ENCODE data around the gene PIF1. TPM values are rescaled to one million over a fixed set of nuclear protein-coding genes. Genes with fewer than 3 reads are reported as not detected.

PIF1 gene
- total RNA-seq, 1 experiment from 2014 or later: 43.5 TPM

GRCh38 chr15:64780600-64781156 lies 44.8 kb downstream of the PIF1 start:
- no peaks in the 10 kb centered on the region for H3K9me3 ChIP-seq (ENCODE audit: low read length)
- CTCF ChIA-PET: no interaction called here
- intact Hi-C loops (cut with micrococcal nuclease): no loop called here
- H3K4me3 ChIP-seq (ENCODE audit: low read length): no peak overlapping the region
- H3K36me3 ChIP-seq (ENCODE audit: low read depth, low read length): no peaks in the 10 kb centered on the region
- H3K9me2 ChIP-seq (replicated peaks; ENCODE audit: low read length): no peaks in the 10 kb centered on the region
- H3K27me3 ChIP-seq (ENCODE audit: low read length): no peaks in the 10 kb centered on the region; the same call in 1 of the 2 replicates
- H3K4me1 ChIP-seq (ENCODE audit: insufficient read depth, low read length): no peaks in the 10 kb centered on the region
- no TSS peak for BruUV-seq (replicated peaks)
- H4K20me1 ChIP-seq (ENCODE audit: low read length): no peaks in the 10 kb centered on the region
- H3K9ac ChIP-seq (ENCODE audit: low read length): no peak overlapping the region
- POLR2A ChIA-PET (ENCODE audit: unreplicated experiment): no interaction called here
- TF ChIP-seq CTCF (conservative IDR thresholded peaks at IDR 0.05; ENCODE audit: low read depth, low read length) (no peak), EZH2phosphoT487 (IDR thresholded peaks at IDR 0.05; ENCODE audit: borderline replicate concordance, low read length) (no peak), EZH2 (IDR thresholded peaks at IDR 0.05; ENCODE audit: low read length, unreplicated experiment) (no peak)
- H3F3A ChIP-seq (ENCODE audit: low read length, unreplicated experiment): no peaks in the 10 kb centered on the region
- H3K79me2 ChIP-seq (ENCODE audit: low read length): no peaks in the 10 kb centered on the region
- no peak overlapping the region for H2AFZ ChIP-seq (ENCODE audit: low read length)
- H3K27ac ChIP-seq (ENCODE audit: low read length): no peak overlapping the region
- no peak for DNase-seq
- H3K4me2 ChIP-seq (ENCODE audit: low read length): no peak overlapping the region
- no peak for ATAC-seq

DNA sequence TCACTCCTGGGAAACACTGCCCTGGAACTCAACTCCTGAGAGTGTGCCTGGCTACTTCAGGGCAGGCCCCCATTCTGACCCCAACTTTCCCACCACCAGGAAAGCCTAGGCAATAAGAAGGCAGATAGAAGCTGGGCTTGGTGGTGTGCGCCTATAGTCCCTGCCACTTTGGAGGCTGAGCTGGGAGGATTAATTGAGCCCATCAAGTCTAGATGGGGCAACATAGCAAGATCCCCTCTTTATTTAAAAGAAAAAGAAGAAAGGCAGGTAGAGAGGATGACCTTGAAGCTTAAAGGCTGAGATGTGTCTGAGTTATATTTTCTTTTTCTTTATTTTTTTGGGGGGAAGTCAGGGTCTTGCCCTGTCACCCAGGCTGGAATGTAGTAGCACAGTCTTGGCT lies 45.8 kb downstream of the PIF1 start:
- Histone ChIP-seq H3K9me2 (replicated peaks; ENCODE audit: low read length) (no peaks in the 10 kb centered on the region), H3F3A (ENCODE audit: low read length, unreplicated experiment) (no peaks in the 10 kb centered on the region), H3K9ac (ENCODE audit: low read length) (no peak overlapping the region), H3K4me2 (ENCODE audit: low read length) (no peak overlapping the region), H3K4me3 (ENCODE audit: low read length) (no peak overlapping the region), H3K79me2 (ENCODE audit: low read length) (no peaks in the 10 kb centered on the region), H3K27me3 (ENCODE audit: low read length) (peaks cover under 1% of the 10 kb centered on the region), H4K20me1 (ENCODE audit: low read length) (no peaks in the 10 kb centered on the region), H2AFZ (ENCODE audit: low read length) (no peak overlapping the region), H3K9me3 (ENCODE audit: low read length) (no peaks in the 10 kb centered on the region), H3K27ac (ENCODE audit: low read length) (no peak overlapping the region), H3K36me3 (ENCODE audit: low read depth, low read length) (no peaks in the 10 kb centered on the region), H3K4me1 (ENCODE audit: insufficient read depth, low read length) (no peaks in the 10 kb centered on the region)
- BruUV-seq (replicated peaks): no TSS peak
- ATAC-seq (no peak), DNase-seq (no peak)
- CTCF ChIA-PET: no interaction called here
- POLR2A ChIA-PET (ENCODE audit: unreplicated experiment): no interaction called here
- intact Hi-C loops (cut with micrococcal nuclease): no loop called here
- TF ChIP-seq EZH2 (IDR thresholded peaks at IDR 0.05; ENCODE audit: low read length, unreplicated experiment) (no peak), EZH2phosphoT487 (IDR thresholded peaks at IDR 0.05; ENCODE audit: borderline replicate concordance, low read length) (no peak), CTCF (conservative IDR thresholded peaks at IDR 0.05; ENCODE audit: low read depth, low read length) (no peak)

DNA sequence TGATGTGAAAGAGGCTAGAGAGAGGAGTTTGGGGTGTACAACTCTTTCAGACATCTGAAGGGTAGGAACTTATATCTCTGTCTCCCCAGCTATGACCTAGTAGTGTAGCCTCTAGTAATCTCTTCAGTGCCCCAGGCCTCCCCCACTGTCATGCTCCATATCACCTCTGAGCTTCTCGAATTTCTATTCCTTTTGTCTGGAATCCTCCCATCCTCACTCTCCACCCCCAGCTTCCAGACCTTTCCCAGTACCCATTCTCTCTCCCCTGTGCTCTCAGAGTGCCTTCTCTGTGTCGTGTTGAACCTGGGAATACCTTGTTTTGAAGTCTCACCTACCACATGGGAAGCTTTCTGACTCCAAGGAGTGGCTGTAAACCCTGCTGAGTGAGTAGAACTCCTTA lies 46.4 kb downstream of the PIF1 start:
- H3K9me3 ChIP-seq (ENCODE audit: low read length): no peaks in the 10 kb centered on the region
- H3K9me2 ChIP-seq (replicated peaks; ENCODE audit: low read length): no peaks in the 10 kb centered on the region
- no peak overlapping the region for H2AFZ ChIP-seq (ENCODE audit: low read length)
- H3K27me3 ChIP-seq (ENCODE audit: low read length): peaks cover 6% of the 10 kb centered on the region
- ChIA-PET CTCF (no interaction called here), POLR2A (ENCODE audit: unreplicated experiment) (no interaction called here)
- no peaks in the 10 kb centered on the region for H3K79me2 ChIP-seq (ENCODE audit: low read length)
- H3K4me2 ChIP-seq (ENCODE audit: low read length): no peak overlapping the region
- H4K20me1 ChIP-seq (ENCODE audit: low read length): no peaks in the 10 kb centered on the region
- ATAC-seq (no peak), DNase-seq (no peak)
- TF ChIP-seq CTCF (conservative IDR thresholded peaks at IDR 0.05; ENCODE audit: low read depth, low read length) (no peak), EZH2phosphoT487 (IDR thresholded peaks at IDR 0.05; ENCODE audit: borderline replicate concordance, low read length) (no peak), EZH2 (IDR thresholded peaks at IDR 0.05; ENCODE audit: low read length, unreplicated experiment) (no peak)
- no TSS peak for BruUV-seq (replicated peaks)
- intact Hi-C loops (cut with micrococcal nuclease): no loop called here
- no peaks in the 10 kb centered on the region for H3K4me1 ChIP-seq (ENCODE audit: insufficient read depth, low read length)
- H3K9ac ChIP-seq (ENCODE audit: low read length): no peak overlapping the region
- no peak overlapping the region for H3K27ac ChIP-seq (ENCODE audit: low read length)
- no peaks in the 10 kb centered on the region for H3F3A ChIP-seq (ENCODE audit: low read length, unreplicated experiment)
- H3K4me3 ChIP-seq (ENCODE audit: low read length): no peak overlapping the region
- no peaks in the 10 kb centered on the region for H3K36me3 ChIP-seq (ENCODE audit: low read depth, low read length)
